Ishikawa (cell line): Measurements from ENCODE around the gene IL17D.

Experiments used
- CEBPB ChIP-seq: IDR thresholded peaks from 2 replicates; pipeline ENCODE4 v1.6.1; 2012
- CREB1 ChIP-seq: IDR thresholded peaks from 2 replicates; pipeline ENCODE4 v1.6.1; 2012; ENCODE audit warnings: low read depth
- EGR1 ChIP-seq: IDR thresholded peaks from 2 replicates; pipeline ENCODE4 v1.6.1; 2012
- EP300 ChIP-seq: IDR thresholded peaks from 2 replicates; pipeline ENCODE4 v1.6.1; 2012; ENCODE audit warnings: borderline replicate concordance
- FOXM1 ChIP-seq: IDR thresholded peaks from 2 replicates; pipeline ENCODE4 v1.6.1; 2012; ENCODE audit warnings: low read depth, borderline replicate concordance
- MAX ChIP-seq: IDR thresholded peaks from 2 replicates; pipeline ENCODE4 v1.6.1; 2012
- NFIC ChIP-seq: IDR thresholded peaks from 2 replicates; pipeline ENCODE4 v1.6.1; 2012
- RAD21 ChIP-seq: IDR thresholded peaks from 2 replicates; pipeline ENCODE4 v1.6.1; 2012; ENCODE audit warnings: low read depth
- REST ChIP-seq: IDR thresholded peaks from 2 replicates; pipeline ENCODE4 v1.6.1; 2012; ENCODE audit warnings: low read depth, mild to moderate bottlenecking
- TAF1 ChIP-seq: IDR thresholded peaks from 2 replicates; pipeline ENCODE4 v1.6.1; 2012; ENCODE audit warnings: low read depth, mild to moderate bottlenecking
- TCF12 ChIP-seq: IDR thresholded peaks from 2 replicates; pipeline ENCODE4 v1.6.1; 2012; ENCODE audit warnings: low read depth
- TEAD4 ChIP-seq: IDR thresholded peaks from 2 replicates; pipeline ENCODE4 v1.6.1; 2012
- USF1 ChIP-seq: IDR thresholded peaks from 2 replicates; pipeline ENCODE4 v1.6.1; 2012
- YY1 ChIP-seq: IDR thresholded peaks from 2 replicates; pipeline ENCODE4 v1.6.1; 2012; ENCODE audit warnings: low read depth
- ZBTB7A ChIP-seq: IDR thresholded peaks from 2 replicates; pipeline ENCODE4 v1.6.1; 2012; ENCODE audit warnings: low read depth

Gene IL17D

GRCh38 chr13:20706661-20707060 lies 3.2 kb downstream of the IL17D start:
- TF ChIP-seq TAF1 (no peak), TCF12 (no peak), YY1 (no peak), ZBTB7A (no peak), RAD21 (no peak), EP300 (no peak), TEAD4 (no peak), MAX (no peak), CREB1 (no peak), EGR1 (no peak), REST (no peak)

GRCh38 chr13:20708216-20708615 lies 4.7 kb downstream of the IL17D start:
- TF ChIP-seq MAX: no peak
- no peak for TF ChIP-seq TEAD4
- TF ChIP-seq YY1: no peak
- no peak for TF ChIP-seq USF1
- no peak for TF ChIP-seq TCF12
- TF ChIP-seq CEBPB: no peak
- TF ChIP-seq NFIC: no peak
- no peak for TF ChIP-seq ZBTB7A

- TF ChIP-seq EGR1 (no peak), CREB1 (no peak), USF1 (no peak), NFIC (no peak), TAF1 (no peak), ZBTB7A (no peak), EP300 (no peak), TEAD4 (no peak), CEBPB (no peak), RAD21 (no peak), REST (no peak), TCF12 (no peak), FOXM1 (no peak), YY1 (no peak), MAX (no peak)
Observed at GRCh38 chr13:20709369-20709768, 5.9 kb downstream of the IL17D start.

- no peak for TF ChIP-seq NFIC
- no peak for TF ChIP-seq YY1
- TF ChIP-seq EGR1: no peak
- TF ChIP-seq REST: no peak
- no peak for TF ChIP-seq ZBTB7A
- TF ChIP-seq TEAD4: no peak
- no peak for TF ChIP-seq MAX
- no peak for TF ChIP-seq TAF1
- no peak for TF ChIP-seq RAD21
- no peak for TF ChIP-seq TCF12
- no peak for TF ChIP-seq CREB1
- no peak for TF ChIP-seq FOXM1
- TF ChIP-seq EP300: no peak
- no peak for TF ChIP-seq USF1
- TF ChIP-seq CEBPB: no peak
Observed at GRCh38 chr13:20709782-20710181, 6.3 kb downstream of the IL17D start.
